Activated T-helper 2 cell treated with anti-CD3 and anti-CD28 coated beads, Interferon-gamma antibody, Interleukin-2, Interleukin-4, amounts not matched to agents 10 μg/mL and 5 μg/mL and 100 μg/mL, durations not matched to agents 14 hours and 24 hours and 36 hours (primary cell): ENCODE results near the gene SLC30A10. TPM values are rescaled to one million over a fixed set of nuclear protein-coding genes. Genes with fewer than 3 reads are reported as not detected.
"Not testable (repeated sequence)": the region's sequence is repeated elsewhere in the genome, so short reads cannot be mapped to it uniquely, and the experiment has no call there.

Experiments used
- DNase-seq: peaks from one replicate; pipeline ENCODE4 v3.0.0; 2021; ENCODE audit warnings: low spot score
- H3K27ac Mint-ChIP-seq: one replicate; pipeline ENCODE4 v1.8.0; 2021; ENCODE audit warnings: mixed read lengths
- H3K27me3 Mint-ChIP-seq: one replicate; pipeline ENCODE4 v1.8.0; 2021; ENCODE audit warnings: low read depth, mixed read lengths
- H3K36me3 Mint-ChIP-seq: one replicate; pipeline ENCODE4 v1.8.0; 2021; ENCODE audit warnings: low read depth, mixed read lengths
- H3K4me1 Mint-ChIP-seq: one replicate; pipeline ENCODE4 v1.8.0; 2021; ENCODE audit warnings: low read depth, mixed read lengths
- H3K4me3 Mint-ChIP-seq: one replicate; pipeline ENCODE4 v1.8.0; 2021; ENCODE audit warnings: low read depth, mild to moderate bottlenecking, moderate library complexity, mixed read lengths
- H3K9me3 Mint-ChIP-seq: one replicate; pipeline ENCODE4 v1.8.0; 2021; ENCODE audit warnings: mixed read lengths
- intact Hi-C: fragments of 100-400 bp; cut with micrococcal nuclease; formaldehyde crosslinking; loops from one replicate; pipeline ENCODE4 v1.15.1; 2023
- total RNA-seq: library from RNA; stranded (reverse); gene quantifications from 2 replicates; pipeline ENCODE4 v1.2.3, GENCODE V29; 2022

Gene SLC30A10
- total RNA-seq, 1 donor from 2014 or later: not detected

- no peaks in the 10 kb centered on the region for H3K9me3 Mint-ChIP-seq
- peaks cover 6% of the 10 kb centered on the region for H3K27me3 Mint-ChIP-seq
- no peaks in the 10 kb centered on the region for H3K36me3 Mint-ChIP-seq
- DNase-seq: no peak
- no peak overlapping the region for H3K27ac Mint-ChIP-seq
- no peak overlapping the region for H3K4me3 Mint-ChIP-seq
- no peaks in the 10 kb centered on the region for H3K4me1 Mint-ChIP-seq
- intact Hi-C loops: no loop called here
Observed at GRCh38 chr1:219917851-219918466, 10.4 kb downstream of the SLC30A10 start.

GRCh38 chr1:219917281-219917680, 11.1 kb downstream of the SLC30A10 start:
- Mint-ChIP-seq H3K9me3 (no peaks in the 10 kb centered on the region), H3K4me3 (no peak overlapping the region), H3K36me3 (no peaks in the 10 kb centered on the region), H3K4me1 (no peaks in the 10 kb centered on the region), H3K27me3 (peaks cover 4% of the 10 kb centered on the region), H3K27ac (no peak overlapping the region)
- no peak for DNase-seq
- intact Hi-C loops: no loop called here

- intact Hi-C loops: no loop called here
- DNase-seq: no peak
- H3K36me3 Mint-ChIP-seq: no peaks in the 10 kb centered on the region
- no peak overlapping the region for H3K27ac Mint-ChIP-seq
- no peaks in the 10 kb centered on the region for H3K4me1 Mint-ChIP-seq
- H3K4me3 Mint-ChIP-seq: no peak overlapping the region
- H3K27me3 Mint-ChIP-seq: peaks cover 4% of the 10 kb centered on the region
- no peaks in the 10 kb centered on the region for H3K9me3 Mint-ChIP-seq
Observed at GRCh38 chr1:219916257-219916656, 12.1 kb downstream of the SLC30A10 start.

GRCh38 chr1:219913005-219913770, 15.2 kb downstream of the SLC30A10 start:
- Mint-ChIP-seq H3K4me3 (no peak overlapping the region), H3K27me3 (peaks cover 3% of the 10 kb centered on the region), H3K27ac (no peak overlapping the region), H3K36me3 (no peaks in the 10 kb centered on the region), H3K4me1 (no peaks in the 10 kb centered on the region), H3K9me3 (no peaks in the 10 kb centered on the region)
- DNase-seq: no peak
- intact Hi-C loops: no loop called here

GRCh38 chr1:219910716-219911115, 17.6 kb downstream of the SLC30A10 start:
- intact Hi-C loops: no loop called here
- Mint-ChIP-seq H3K27me3 (peaks cover 2% of the 10 kb centered on the region), H3K36me3 (no peaks in the 10 kb centered on the region), H3K27ac (no peak overlapping the region), H3K9me3 (no peaks in the 10 kb centered on the region), H3K4me1 (no peaks in the 10 kb centered on the region), H3K4me3 (no peak overlapping the region)
- DNase-seq: no peak

- Mint-ChIP-seq H3K27ac (no peak overlapping the region), H3K36me3 (no peaks in the 10 kb centered on the region), H3K4me1 (no peaks in the 10 kb centered on the region), H3K4me3 (no peak overlapping the region), H3K9me3 (no peaks in the 10 kb centered on the region), H3K27me3 (no peaks in the 10 kb centered on the region)
- intact Hi-C loops: no loop called here
- DNase-seq: no peak
Observed at GRCh38 chr1:219909476-219909875, 18.9 kb downstream of the SLC30A10 start.

GRCh38 chr1:219908170-219908569, 20.2 kb downstream of the SLC30A10 start:
- Mint-ChIP-seq H3K4me3 (no peak overlapping the region), H3K4me1 (no peaks in the 10 kb centered on the region), H3K36me3 (no peaks in the 10 kb centered on the region), H3K27ac (no peak overlapping the region), H3K27me3 (no peaks in the 10 kb centered on the region), H3K9me3 (no peaks in the 10 kb centered on the region)
- intact Hi-C loops: no loop called here
- no peak for DNase-seq

- Mint-ChIP-seq H3K4me3 (no peak overlapping the region), H3K4me1 (no peaks in the 10 kb centered on the region), H3K36me3 (no peaks in the 10 kb centered on the region), H3K9me3 (no peaks in the 10 kb centered on the region), H3K27me3 (no peaks in the 10 kb centered on the region), H3K27ac (no peak overlapping the region)
- no peak for DNase-seq
- intact Hi-C loops: no loop called here
Observed at GRCh38 chr1:219907772-219908070, 20.6 kb downstream of the SLC30A10 start.

- no peak for DNase-seq
Observed at GRCh38 chr1:219906924-219907771, 21.2 kb downstream of the SLC30A10 start.

GRCh38 chr1:219906565-219906923, 21.8 kb downstream of the SLC30A10 start:
- intact Hi-C loops, H3K4me3 Mint-ChIP-seq, H3K27ac Mint-ChIP-seq, DNase-seq, H3K4me1 Mint-ChIP-seq, H3K9me3 Mint-ChIP-seq, H3K36me3 Mint-ChIP-seq, H3K27me3 Mint-ChIP-seq: not testable (repeated sequence)

More at GRCh38 chr1:219906924-219907771, 21.2 kb downstream of the SLC30A10 start:
- intact Hi-C loops: no loop called here
- Mint-ChIP-seq H3K4me3 (no peak overlapping the region), H3K27me3 (no peaks in the 10 kb centered on the region), H3K9me3 (no peaks in the 10 kb centered on the region), H3K27ac (no peak overlapping the region), H3K36me3 (no peaks in the 10 kb centered on the region), H3K4me1 (no peaks in the 10 kb centered on the region)

GRCh38 chr1:219905524-219905923, 22.8 kb downstream of the SLC30A10 start:
- intact Hi-C loops: no loop called here
- H3K4me1 Mint-ChIP-seq: no peaks in the 10 kb centered on the region
- no peak overlapping the region for H3K4me3 Mint-ChIP-seq
- no peak overlapping the region for H3K27ac Mint-ChIP-seq
- no peaks in the 10 kb centered on the region for H3K9me3 Mint-ChIP-seq
- DNase-seq: no peak
- H3K27me3 Mint-ChIP-seq: no peaks in the 10 kb centered on the region
- H3K36me3 Mint-ChIP-seq: no peaks in the 10 kb centered on the region

GRCh38 chr1:219904934-219905333, 23.4 kb downstream of the SLC30A10 start:
- Mint-ChIP-seq H3K4me3 (no peak overlapping the region), H3K4me1 (no peaks in the 10 kb centered on the region), H3K27ac (no peak overlapping the region), H3K36me3 (no peaks in the 10 kb centered on the region), H3K9me3 (no peaks in the 10 kb centered on the region), H3K27me3 (no peaks in the 10 kb centered on the region)
- intact Hi-C loops: no loop called here
- DNase-seq: no peak

GRCh38 chr1:219903353-219903871, 24.9 kb downstream of the SLC30A10 start:
- Mint-ChIP-seq H3K36me3 (no peaks in the 10 kb centered on the region), H3K9me3 (no peaks in the 10 kb centered on the region), H3K27me3 (no peaks in the 10 kb centered on the region), H3K4me3 (no peak overlapping the region), H3K27ac (no peak overlapping the region), H3K4me1 (no peaks in the 10 kb centered on the region)
- intact Hi-C loops: no loop called here
- no peak for DNase-seq
